GM18502 (cell line): ENCODE data around the gene ABCC5.
"Not testable (repeated sequence)": the region's sequence is repeated elsewhere in the genome, so short reads cannot be mapped to it uniquely, and the experiment has no call there.

Experiments used
- ATAC-seq: cut with Tn5 transposase; IDR thresholded peaks from one replicate; pipeline ENCODE4 v1.9.1; 2021; ENCODE audit warnings: mild to moderate bottlenecking; ENCODE audit not compliant: unreplicated experiment, poor library complexity

The ABCC5 gene

DNA sequence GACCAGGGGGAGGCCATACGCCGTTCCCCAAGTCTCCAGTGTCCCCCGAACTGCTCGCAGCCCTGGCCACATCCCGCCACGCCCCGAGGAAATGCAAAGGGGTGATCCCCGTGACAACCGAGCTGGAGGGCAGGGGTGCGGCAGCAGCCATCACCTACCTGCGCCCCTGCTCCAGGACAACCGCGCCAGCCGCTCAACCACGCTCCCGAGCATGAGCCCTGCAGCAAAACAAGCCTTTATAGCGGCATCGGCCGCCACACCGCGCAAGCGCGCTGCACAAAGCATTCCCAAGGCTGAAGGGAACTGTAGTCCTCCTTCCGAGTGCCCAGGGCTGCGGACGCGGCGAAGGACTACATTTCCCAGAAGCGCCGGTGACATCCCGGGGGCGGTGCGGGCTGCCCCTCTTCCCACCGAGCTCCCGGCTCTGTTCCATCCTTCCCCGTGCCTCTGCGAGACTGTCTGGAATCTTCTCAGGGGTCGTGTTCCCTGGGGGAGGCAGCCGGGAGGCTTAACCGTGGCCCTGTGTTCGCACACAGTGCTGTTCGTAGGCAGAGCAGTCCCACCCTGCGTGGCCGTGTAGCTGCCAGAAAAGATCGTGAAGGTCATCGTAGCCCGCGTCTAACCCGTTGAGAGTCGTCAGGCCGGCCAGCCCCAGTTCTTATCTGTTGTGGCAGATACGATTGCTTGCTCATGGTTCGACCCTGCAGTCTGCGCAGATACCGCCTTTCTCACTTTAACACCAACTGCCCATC lies at the start of gene ABCC5:
Gene ABCC5 (minus strand): TSS at position 213 of the 752 bp plus-strand sequence. CDS start 3,492 bp downstream, outside the sequence.
- peak; percentile 96 for ATAC-seq

DNA sequence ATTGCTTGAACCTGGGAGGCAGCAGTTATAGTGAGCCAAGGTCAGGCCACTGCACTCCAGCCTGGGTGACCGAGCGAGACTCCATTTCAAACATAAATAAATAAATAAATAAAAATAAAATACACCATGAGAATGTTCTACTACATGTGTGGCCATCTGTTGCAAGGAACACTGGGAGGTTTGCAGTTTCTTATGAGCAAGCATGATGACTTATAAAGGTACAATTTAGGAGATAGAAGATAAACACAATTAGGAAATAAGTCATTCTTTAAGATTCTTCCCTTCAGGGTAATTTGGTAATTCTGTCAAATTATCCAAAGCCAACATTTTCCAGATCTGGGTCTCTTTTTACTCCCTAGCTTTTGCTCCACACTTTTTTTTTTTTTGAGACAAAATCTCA lies 48.5 kb upstream of the ABCC5 start:
- no peak for ATAC-seq

DNA sequence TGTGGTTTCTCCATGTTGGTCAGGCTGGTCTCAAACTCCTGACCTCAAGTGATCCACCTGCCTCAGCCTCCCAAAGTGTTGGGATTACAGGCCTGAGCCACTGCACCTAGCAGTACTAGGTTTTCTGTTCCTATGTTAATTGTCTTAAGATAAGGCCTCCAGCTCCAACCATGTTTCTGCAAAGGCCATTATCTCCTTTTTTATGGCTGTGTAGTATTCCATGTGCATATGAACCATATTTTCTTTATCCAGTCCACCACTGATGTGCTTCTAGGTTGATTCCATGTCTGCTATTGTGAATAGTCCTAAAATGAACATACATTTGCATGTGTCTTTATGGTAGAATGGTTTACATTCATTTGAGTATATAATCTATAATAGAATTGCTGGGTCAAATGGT lies 45.0 kb upstream of the ABCC5 start:
- ATAC-seq: no peak

DNA sequence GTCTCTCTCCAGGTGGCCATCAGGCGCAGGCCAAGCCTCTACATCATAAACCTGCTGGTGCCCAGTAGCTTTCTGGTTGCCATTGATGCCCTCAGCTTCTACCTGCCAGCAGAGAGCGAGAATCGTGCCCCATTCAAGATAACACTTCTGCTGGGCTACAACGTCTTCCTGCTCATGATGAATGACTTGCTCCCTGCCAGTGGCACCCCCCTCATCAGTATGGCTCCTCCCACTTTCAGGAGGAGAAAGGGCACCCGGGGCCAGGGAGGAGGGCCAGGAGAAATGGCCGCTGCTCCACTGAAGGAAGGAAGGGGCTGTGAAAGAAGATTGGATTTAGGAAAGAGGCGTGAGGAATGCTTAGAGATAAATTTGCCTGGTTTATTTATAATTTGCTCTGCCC lies 41.7 kb upstream of the ABCC5 start:
- ATAC-seq: no peak

DNA sequence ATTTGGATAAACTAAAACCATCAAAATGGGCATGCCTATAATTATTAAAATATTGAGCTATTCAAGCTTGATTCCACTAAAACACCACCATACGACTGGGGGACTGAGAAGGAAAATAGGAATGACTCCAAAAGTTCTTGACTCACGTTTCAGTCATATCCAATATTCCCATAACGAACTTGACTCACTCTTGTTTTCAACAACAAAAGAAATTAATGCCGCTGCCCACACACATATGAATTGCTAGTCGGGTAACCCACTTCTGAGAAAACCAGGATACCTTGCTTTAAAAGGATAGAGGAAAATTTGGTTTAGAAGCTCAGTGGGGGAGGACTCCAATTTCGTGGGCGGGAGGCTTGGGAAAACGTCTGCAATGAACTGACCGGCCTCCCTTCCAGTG lies 40.3 kb upstream of the ABCC5 start:
- no peak for ATAC-seq

DNA sequence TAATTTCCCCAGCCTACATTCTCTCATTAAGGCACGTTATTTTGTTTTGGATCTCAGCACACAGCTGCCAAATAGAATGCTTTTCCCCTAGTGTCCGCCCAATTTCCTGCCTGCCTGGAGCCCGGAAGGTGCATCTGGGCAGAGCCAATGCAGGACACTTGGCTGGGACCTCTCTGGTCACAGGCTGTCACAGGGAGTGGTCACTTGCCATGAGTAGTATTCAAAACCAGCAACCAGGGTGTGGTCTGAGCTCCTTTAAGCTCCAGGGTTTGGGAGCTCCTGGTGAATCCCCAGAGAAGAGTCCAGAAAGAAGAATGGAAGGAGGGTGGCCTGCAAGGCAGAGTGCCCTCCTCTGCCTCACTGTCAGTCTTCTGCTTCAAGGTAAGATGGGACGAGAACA lies 35.1 kb upstream of the ABCC5 start, which contains the start of gene HTR3C:
Gene HTR3C (plus strand): TSS at position 281 of the 400 bp plus-strand sequence. CDS start 34 bp downstream, at position 315.
- ATAC-seq: no peak

DNA sequence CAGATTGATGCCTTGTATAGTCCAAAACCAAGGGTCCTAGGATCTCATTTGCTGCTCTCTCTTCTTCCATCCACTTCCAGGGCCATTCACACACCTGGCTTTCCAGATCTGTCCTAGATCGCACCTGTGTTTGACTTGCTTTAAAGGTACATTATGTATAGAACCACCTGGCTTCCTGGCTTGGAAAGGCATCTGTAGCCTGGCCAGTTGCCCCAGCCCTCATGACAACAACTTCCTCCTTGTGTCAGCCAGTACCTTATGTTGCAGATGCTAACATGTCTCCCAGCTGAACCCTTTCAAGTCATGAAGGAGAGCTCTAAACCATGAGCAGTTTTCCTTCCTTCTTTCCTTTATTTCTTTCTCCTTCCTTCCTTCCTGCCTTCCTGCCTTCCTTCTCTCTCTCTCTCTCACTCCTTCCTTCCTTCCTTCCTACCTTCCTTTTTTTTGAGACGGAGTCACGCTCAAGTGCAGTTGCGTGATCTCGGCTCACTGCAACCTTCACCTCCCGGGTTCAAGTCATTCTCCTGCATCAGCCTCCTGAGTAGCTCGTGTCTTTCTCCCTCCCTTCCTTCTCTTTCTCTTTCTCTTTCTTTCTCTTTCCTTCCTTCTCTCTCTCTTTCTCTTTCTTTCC lies 32.6 kb upstream of the ABCC5 start:
- ATAC-seq: no peak

DNA sequence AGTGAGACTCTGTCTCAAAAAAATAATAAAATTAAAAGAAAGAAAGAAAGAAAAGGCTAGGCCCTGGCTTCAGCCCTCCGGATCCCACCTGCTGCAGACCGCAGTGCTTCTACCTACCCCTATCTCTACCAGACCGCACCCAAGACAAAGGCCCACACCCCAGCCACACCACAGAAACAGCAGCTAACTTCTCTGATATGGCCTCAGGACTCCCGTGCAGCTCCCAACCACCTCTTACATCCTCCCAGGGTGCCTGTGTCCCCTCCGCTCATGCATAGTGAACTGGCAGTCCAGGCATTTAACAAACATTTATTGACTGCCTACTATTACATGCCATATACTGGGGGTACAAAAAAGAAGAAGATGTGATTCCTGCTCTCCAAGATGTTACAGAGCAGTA lies 28.3 kb upstream of the ABCC5 start:
- ATAC-seq: no peak

DNA sequence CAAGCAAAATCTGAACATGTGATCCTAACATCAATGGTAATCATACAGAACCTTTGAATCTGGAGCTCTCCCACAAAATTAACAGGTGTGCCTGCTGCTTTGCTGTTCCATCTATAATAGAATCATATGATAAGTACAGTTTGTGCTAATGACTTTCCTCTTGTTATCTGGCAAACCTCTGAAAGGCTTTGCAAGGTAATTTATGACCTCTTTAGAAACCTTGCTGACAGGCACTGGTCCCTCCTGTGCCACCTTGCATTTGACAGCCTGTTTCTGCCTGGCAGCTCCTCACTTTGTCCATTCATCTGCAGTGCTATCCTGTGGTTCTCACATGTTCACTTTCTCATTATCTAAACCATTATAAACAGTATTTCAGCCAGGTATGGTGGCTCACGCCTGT lies 24.9 kb upstream of the ABCC5 start:
- ATAC-seq: no peak

DNA sequence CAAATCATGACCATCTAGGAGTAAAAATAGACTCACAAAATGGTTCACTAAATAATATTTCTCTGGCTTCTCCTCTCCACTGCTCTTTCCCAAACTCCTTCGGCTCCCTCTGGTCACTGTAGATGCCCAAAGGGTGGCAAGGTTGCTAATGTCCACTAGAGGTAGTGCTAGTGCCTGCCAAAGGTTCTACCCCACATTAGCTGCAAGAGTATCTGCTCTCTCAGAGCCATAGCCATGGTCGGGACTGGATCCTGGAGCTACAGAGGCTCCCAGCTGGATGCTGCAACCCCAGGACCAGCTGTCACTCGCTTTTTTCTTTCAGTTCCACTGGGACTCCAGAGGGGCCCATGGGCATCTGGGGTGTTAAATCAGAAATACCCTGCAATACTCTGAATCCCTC lies 22.3 kb upstream of the ABCC5 start:
- ATAC-seq: no peak

DNA sequence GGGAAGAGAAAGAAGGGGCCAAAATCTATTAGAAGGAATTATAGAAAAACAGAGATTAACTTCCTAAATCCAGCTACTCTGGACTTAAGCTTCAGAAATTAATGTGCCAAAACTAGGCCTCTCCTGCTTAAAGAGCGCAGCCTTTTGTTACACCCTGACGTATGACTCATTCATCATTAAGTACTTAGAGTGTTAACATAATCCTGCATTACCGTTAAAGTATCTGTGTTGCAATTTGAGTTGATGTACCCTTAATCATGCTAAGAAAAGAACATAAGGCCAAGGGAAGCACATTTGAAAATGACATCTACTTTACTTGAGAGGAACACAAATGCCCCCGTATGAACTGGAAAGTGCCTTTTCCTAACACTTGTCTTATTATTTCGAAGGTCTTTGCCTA lies 21.7 kb upstream of the ABCC5 start:
- ATAC-seq: no peak

DNA sequence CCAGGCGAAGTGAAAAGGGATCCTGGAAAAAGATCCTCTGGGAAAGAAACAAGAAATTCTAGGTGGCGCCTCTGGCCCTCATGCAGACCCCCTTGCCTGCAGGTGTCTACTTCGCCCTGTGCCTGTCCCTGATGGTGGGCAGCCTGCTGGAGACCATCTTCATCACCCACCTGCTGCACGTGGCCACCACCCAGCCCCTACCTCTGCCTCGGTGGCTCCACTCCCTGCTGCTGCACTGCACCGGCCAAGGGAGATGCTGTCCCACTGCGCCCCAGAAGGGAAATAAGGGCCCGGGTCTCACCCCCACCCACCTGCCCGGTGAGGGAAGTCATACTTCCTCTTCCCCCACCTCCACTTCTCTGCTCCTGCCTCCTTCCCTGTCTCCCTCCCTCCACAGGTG lies 20.6 kb upstream of the ABCC5 start:
- not testable (repeated sequence) for ATAC-seq

DNA sequence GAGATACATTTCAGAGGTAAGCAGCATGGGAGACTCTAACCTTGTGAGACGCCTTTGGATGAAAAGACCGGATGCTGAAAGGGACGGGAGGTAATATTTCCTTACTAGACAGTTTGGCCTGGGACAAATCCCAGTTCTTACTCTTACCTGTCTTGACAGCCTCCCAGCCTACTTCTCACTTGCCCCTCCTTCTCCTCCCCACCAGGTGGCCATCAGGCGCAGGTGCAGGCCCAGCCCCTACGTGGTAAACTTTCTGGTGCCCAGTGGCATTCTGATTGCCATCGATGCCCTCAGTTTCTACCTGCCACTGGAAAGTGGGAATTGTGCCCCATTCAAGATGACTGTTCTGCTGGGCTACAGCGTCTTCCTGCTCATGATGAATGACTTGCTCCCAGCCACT lies 20.1 kb upstream of the ABCC5 start:
- no peak for ATAC-seq

DNA sequence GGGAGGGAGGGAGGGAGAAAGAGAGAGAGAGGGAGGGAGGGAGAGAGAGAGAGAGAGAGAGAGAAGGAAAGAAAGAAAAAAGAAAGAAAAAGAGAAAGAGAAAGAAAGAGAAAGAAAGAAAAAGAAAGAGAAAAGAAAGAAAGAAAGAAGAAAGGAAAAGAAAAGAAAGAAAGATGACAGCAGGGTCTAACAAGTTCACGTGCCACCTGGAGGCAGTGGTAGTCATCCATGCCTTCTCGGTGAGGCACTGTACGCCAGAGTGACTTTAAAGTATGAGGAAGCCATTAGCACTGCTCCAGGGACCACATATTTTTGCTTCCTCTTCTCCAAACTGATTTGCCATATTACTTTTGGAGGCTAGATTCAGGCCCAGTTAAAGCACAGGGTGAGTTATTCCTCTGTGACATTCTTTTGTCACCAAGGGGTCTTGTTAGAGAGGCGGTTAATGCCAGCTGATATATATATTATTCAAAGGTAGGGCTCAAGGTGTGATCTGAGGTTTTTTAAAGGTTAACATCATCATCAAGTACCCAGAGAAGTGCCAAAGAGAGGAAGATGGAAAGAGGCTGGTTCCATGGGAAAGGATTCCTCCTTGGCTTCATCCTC lies 13.6 kb upstream of the ABCC5 start, which contains the start of gene HTR3D:
Gene HTR3D (plus strand): TSS at position 556 of the 606 bp plus-strand sequence. CDS start 0 bp downstream, at position 556.
- no peak for ATAC-seq

DNA sequence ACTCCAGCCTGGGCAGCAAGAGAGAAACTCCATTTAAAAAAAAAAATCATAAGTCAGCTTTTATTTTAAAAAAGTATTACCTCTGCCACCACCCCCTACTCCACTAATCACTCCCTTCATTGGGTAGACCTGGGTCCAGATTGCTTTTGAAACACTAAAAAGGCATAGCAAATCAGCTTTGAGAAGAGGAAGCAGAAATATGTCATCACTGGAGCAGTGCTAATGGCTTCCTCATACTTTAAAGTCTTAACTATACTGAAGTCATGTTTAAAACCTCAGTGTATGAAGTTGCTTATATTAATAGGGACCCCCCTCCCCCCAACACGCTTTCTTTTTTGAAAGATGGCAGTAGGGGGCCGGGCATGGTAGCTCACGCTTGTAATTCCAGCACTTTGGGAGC lies 12.9 kb upstream of the ABCC5 start:
- no peak for ATAC-seq

DNA sequence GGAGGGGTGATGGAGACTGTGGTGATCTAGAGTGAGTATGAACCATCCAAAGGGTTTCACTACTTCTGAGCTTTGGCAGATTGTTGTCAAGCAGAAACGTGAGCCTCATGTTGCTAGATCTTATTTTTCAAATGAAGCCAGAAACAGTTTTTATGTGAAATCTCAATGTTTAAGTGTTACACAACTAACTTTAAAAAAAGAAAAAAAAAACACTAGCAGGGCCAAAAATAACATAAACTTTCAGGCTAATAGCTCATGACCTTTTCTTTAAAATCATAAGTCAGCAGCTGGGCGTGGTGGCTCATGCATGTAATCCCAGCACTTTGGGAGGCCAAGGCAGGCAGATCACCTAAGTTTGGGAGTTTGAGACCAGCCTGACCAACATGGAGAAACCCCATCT lies 11.8 kb upstream of the ABCC5 start:
- no peak for ATAC-seq

DNA sequence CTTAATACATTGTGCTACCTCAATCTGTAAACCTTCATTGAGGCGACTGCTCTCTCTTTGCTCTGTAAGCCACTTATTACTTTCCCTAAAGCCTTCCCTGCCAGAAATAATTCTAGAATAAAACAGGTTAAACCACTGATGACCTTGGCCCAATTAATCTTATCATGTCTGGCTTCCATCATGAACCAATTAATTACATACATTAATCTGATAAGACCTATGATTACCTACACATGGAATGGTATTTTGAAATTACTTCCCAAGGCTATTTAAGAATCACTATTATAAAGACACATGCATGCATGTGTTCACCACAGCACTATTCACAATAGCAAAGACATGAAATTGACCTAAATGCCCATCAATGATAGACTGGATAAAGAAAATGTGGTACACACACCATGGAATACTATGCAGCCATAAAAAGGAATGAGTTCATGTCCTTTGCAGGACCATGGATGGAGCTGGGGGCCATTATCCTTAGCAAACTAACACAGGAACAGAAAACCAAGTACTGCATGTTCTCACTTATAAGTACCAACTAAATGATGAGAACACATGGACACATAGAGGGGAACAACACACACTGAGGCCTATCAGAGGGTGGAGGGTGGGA lies 10.7 kb upstream of the ABCC5 start:
- not testable (repeated sequence) for ATAC-seq

DNA sequence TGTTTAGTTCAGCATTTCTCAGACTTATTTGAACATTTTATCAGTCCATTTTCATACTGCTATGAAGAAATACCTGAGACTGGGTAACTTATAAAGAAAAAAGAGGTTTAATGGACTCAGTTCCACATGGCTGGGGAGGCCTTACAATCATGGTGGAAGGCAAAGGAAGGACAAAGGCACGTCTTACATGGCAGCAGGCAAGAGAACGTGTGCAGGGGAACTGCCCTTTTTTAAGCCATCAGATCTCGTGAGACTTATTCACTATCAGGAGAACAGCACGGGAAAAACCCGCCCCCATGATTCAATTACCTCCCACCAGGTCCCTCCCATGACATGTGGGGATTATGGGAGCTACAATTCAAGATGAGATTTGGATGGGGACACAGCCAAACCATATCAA lies 7.6 kb upstream of the ABCC5 start:
- ATAC-seq: not testable (repeated sequence)

DNA sequence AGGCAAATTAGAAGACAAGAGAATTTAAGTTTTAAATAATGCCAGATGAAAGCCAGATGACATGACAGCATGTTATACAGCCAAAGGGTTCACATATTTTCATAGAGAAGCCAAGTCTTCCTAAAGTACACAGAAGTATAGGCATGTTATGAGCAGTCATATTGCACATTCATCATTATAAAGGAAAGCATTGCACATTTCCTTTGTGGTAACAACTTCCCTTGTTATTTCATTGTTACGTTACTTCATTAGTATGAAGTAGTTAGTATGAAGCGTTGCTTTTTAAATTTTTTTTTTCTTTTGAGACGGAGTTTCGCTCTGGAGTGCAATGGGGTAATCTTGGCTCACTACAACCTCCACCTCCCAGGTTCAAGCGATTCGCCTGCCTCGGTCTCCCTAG lies 4.6 kb upstream of the ABCC5 start:
- no peak for ATAC-seq

DNA sequence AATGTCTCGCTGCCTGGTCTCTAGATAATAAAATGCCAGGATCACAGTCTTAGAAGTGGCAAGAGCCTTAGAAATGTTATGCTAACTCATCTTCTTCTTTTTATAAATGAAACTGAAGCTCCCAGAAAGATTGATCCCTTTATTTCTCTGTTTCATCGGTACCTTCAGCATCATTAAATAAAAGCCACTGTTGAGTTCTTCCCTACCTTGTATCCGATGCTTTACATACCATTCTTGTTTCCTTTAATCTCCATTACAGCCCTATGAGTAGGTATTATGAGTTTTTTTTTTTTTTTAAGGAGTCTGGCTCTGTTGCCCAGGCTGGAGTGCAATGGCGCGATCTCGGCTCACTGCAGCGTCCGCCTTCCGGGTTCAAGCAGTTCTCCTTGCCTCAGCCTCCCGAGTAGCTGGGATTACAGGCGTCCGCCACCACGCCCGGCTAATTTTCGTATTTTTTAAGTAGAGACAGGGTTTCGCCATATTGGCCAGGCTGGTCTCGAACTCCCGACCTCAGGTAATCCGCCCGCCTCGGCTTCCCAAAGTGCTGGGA lies 815 bp upstream of the ABCC5 start:
- no peak for ATAC-seq
